SU-DHL-6 (cell line): ENCODE data around the gene KRT78.

Experiments
- EZH2phosphoT487 ChIP-seq: fragments of 200-600 bp; sonication (generic), shearing (Covaris generic); conservative IDR thresholded peaks from 2 replicates; pipeline ENCODE4 v1.6.1; 2018; ENCODE audit warnings: mild to moderate bottlenecking, antibody characterized with exemption, low read length, moderate library complexity, mixed read lengths
- TF ChIP-seq, protein P1 (sequence below): fragments of 200-600 bp; sonication (generic); IDR thresholded peaks from one replicate; pipeline ENCODE4 v1.5.1; 2017; ENCODE audit warnings: antibody characterized with exemption, mild to moderate bottlenecking, low read length, moderate library complexity; ENCODE audit not compliant: insufficient read depth, poor library complexity, severe bottlenecking

DNA sequence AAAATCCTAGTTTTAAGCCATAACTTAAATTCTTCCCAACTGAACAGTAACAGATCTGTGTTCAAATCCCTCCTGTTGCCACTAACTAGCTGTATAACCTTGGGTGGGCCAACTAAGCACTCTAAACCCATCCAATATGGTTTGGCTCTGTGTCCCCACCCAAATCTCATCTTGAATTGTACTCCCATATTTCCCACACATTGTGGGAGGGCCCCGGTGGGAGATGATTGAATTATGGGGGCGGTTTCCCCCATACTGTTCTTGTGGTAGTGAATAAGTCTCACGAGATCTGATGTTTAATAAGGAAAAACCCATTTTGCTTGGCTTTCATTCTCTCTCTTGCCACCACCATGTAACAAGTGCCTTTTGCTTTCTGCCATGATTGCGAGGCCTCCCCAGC lies 33.6 kb downstream of the KRT78 start:
- TF ChIP-seq, protein P1, sequence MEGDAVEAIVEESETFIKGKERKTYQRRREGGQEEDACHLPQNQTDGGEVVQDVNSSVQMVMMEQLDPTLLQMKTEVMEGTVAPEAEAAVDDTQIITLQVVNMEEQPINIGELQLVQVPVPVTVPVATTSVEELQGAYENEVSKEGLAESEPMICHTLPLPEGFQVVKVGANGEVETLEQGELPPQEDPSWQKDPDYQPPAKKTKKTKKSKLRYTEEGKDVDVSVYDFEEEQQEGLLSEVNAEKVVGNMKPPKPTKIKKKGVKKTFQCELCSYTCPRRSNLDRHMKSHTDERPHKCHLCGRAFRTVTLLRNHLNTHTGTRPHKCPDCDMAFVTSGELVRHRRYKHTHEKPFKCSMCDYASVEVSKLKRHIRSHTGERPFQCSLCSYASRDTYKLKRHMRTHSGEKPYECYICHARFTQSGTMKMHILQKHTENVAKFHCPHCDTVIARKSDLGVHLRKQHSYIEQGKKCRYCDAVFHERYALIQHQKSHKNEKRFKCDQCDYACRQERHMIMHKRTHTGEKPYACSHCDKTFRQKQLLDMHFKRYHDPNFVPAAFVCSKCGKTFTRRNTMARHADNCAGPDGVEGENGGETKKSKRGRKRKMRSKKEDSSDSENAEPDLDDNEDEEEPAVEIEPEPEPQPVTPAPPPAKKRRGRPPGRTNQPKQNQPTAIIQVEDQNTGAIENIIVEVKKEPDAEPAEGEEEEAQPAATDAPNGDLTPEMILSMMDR: no peak
- no peak for TF ChIP-seq EZH2phosphoT487
